ENCODE data around the gene NLRC4.
A peak's percentile ranks its signal among the peaks of the same experiment; 100 is the strongest.
"Not testable (repeated sequence)": the region's sequence is repeated elsewhere in the genome, so short reads cannot be mapped to it uniquely, and the experiment has no call there.

The NLRC4 gene

GRCh38 chr2:32246911-32247310 lies 17.8 kb downstream of the NLRC4 start:
- no peak for DNase-seq

DNA sequence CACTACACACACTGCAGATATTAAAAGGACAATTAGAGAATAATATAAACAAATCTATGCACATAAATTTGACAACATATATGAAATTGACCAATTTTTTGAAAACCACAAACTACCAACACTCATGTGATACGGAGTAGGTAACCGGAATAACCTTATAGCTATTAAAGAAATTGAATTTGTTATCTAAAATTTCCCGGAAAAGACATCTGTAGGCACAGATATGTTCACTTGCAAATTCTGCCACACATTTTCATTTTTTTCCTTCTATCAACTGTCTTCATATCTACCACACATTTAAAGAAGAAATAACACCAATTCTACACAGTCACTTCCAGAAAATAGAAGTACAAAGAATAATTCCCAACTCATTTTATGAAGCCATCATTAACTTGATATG lies 22.4 kb downstream of the NLRC4 start:
- no peak for DNase-seq

DNA sequence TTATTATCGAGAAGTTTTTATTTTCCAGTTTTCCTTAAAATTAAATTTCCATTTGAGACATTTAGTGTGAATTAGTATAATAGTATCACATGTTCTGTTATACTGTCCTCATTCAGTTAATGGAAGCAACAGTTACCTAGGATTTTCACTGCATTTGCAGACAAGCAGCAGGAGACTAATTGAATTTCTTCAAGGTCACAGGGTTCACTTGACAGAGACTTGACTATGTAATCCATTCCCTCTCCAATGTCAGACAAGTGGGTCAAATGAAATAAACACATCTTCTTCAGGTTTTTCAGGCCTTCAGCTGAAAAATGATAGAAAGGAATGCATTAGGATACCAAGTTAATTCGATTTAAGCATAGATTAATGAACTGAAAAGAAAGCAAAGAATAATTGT lies 26.7 kb downstream of the NLRC4 start:
- no peak for DNase-seq

GRCh38 chr2:32237488-32237887 lies 27.2 kb downstream of the NLRC4 start:
- DNase-seq, result no peak

- no peak for DNase-seq
Measured at GRCh38 chr2:32235315-32235714, 29.4 kb downstream of the NLRC4 start.

- no peak for DNase-seq
Measured at GRCh38 chr2:32231959-32232358, 32.7 kb downstream of the NLRC4 start.

DNA sequence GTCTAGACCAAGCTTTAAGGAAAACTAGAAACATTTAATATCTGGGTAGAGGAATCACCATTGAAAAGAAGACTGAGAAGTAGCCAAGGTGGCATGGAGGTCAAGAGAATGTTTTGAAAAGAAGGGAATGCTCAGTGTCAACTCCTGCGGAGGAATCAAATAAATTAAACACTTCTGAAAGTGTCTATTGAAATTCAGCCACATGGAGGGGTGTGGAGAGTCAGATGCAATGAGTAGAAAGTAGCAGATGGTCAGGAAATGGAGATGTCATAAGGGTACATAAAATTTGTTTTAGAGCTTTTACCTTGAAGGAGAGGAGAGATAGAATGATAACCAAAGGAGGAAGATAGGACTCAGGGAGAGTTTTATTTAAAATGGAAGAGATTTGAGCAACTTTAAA lies 35.1 kb downstream of the NLRC4 start:
- DNase-seq, result no peak

DNA sequence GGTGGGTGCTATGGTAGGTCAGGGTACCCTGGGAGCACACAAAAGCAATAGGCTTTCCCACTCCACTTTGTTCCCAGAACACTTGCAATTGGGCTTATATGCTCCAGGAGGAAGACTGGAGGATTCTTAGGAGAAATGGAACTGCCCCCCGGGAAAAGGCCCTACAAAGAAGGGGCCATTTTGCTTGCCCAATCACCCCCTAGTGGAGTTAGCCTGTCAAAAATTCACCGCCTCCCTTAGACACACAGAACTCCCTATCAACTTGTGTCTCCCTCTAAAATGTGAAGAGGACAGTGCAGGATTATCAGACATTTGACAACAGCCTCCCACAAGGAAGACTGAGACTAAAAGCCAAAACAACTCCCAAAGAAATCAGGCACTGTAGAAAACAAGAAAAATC lies 36.5 kb downstream of the NLRC4 start:
- DNase-seq, result no peak

DNA sequence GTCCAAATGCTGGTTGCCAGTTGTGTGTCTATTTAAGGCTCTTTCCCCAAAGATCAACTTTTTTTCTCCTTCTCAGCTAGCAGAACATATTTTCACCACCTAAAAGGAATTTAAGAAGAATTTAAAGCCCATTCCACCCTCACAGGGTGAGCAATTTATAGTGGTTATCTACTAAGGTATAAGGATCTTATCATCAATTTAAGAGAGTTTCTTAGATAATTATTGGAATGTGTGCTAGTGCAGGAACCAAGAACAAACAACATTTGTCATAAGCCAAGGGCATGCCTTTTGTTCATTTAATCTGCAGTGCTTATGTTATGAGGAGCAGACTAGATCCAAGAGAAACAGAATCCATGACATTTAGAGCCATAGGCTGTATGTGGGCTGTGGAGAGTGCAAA lies 37.2 kb downstream of the NLRC4 start:
- DNase-seq, result no peak

GRCh38 chr2:32222966-32223365 lies 41.7 kb downstream of the NLRC4 start:
- DNase-seq, result no peak

GRCh38 chr2:32220445-32220844 lies 44.2 kb downstream of the NLRC4 start:
- no peak for DNase-seq

GRCh38 chr2:32212295-32212694 lies 52.4 kb downstream of the NLRC4 start:
- peak in 1 of 2 experiments; percentile 14 for DNase-seq

GRCh38 chr2:32210767-32211408 lies 53.8 kb downstream of the NLRC4 start:
- DNase-seq, result no peak

GRCh38 chr2:32203428-32203827 lies 61.3 kb downstream of the NLRC4 start:
- not testable (repeated sequence) for DNase-seq

DNA sequence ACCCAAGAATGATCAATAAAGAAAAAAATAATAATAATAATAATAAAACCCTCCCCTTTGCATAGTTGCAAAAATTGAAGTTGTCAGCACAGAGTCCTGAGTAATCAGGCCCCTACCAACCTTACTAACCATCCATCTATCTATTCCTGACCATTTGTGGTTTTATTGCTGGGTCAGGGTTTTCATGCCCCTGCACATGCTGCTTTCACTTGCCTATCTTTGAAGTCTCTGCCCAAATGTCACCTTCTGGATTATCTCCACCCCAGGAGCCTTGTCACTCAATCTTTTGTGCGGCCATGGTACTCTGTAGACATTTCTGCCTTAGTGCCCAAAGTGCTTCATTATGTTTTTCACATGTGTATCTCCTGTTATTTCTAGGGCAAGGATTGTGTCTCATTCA lies 63.9 kb downstream of the NLRC4 start:
- DNase-seq, result no peak

DNA sequence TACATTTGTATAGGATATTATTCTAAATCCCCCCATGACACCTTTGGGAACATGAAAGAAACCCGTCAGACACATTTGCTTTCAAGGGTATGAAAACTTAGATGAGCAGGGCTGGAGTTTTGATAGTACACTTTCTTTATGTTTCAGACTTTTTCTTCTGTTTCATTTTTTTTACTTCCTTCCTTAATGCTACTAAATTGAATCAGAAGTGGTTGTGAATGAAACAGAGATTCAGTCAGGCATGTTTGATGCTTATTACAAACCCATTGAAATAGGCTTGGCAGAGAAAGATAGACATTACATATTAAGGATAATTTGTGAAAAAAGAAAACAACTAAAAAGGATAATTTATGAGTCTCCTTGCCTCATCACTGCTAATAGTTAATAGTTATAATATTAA lies 72.3 kb downstream of the NLRC4 start:
- no peak for DNase-seq

- DNase-seq, result no peak
Measured at GRCh38 chr2:32189011-32189410, 75.7 kb downstream of the NLRC4 start.

- DNase-seq, result no peak
Measured at GRCh38 chr2:32182667-32183066, 82.0 kb downstream of the NLRC4 start.

Data from SW 1271 (cell line).